GM21447 (cell line): ENCODE results near the gene ZNF618.
A peak's percentile ranks its signal among the peaks of the same experiment; 100 is the strongest.
"Not testable (repeated sequence)": the region's sequence is repeated elsewhere in the genome, so short reads cannot be mapped to it uniquely, and the experiment has no call there.

Experiments
- ATAC-seq: cut with Tn5 transposase; IDR thresholded peaks from one replicate; pipeline ENCODE4 v1.9.1; 2021; ENCODE audit not compliant: unreplicated experiment

ZNF618 gene

DNA sequence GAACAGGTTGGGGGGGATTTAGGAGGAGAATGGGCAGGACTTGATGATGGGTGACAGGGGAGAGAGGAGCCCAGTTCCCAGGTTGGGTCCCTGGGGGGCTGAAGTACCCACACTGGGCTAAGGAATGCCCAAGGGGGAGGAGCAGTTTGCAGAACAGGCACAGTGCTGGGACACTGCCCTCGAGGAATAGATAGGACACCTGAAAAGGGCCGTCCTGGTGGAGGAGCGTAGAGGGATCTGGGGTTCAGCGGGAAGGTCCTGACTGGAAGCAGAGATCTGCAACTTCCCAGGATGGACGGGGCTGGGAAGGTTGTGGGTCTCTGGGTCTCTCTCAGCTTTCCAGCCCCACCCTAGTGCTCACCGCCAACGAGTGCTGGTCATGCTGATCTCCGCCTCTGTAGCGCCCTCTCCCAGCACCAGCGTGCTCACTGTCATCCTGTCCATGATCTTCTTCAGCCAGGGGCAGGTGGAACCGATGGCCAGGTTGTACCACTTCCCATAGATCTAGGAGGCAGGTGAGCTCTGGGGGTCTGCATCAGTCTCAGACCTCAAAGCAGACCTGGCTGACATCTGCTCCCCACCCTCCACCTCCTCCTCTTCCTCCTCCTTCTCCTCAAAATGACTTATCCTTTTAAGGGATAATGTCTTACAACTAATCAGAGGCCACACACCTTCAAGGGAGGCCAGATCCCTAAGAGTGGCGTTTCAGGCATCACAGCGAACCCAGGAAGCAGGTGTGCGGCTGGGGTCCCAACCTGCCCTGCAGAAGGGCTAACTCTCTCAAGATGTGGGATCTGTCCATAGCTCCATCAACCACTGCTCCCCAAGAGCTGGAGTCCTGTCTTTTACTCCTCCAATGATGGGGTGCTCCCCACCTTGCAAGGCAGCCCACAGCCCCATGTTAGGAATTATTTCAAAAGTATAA lies 200.4 kb downstream of the ZNF618 start:
- no peak for ATAC-seq

DNA sequence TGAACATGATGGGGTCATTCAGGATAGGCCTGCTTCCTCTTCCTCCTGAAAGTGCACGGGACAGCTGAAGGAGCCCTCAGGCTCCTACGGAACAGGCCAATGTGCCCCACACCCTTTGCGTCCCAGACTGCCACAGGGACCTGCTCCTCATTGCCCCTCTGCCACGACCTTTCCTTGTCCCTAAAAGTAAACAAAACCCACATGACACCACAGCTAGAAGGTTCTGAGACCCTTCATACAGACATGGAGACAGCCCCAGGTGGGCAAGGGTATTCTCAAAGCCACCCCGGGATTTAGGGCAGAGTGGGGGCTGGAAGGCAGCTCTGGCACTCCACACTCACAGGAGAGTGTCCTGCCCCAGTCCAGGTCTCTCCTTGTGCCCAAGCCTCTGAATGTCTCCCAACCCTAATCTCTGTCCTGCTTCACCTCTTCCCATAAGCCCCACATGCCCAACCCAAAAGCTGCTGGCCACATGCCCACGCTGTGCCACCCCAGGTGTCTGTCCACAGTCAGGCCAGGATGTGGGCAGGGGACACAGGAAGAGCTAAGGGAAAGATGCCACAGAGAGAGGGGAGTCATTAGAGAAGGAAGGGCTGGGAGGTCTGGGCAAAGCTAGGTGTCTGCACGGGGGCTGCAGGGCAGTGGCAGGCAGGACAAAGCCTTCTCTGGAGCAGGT lies 201.2 kb downstream of the ZNF618 start:
- ATAC-seq, result no peak

DNA sequence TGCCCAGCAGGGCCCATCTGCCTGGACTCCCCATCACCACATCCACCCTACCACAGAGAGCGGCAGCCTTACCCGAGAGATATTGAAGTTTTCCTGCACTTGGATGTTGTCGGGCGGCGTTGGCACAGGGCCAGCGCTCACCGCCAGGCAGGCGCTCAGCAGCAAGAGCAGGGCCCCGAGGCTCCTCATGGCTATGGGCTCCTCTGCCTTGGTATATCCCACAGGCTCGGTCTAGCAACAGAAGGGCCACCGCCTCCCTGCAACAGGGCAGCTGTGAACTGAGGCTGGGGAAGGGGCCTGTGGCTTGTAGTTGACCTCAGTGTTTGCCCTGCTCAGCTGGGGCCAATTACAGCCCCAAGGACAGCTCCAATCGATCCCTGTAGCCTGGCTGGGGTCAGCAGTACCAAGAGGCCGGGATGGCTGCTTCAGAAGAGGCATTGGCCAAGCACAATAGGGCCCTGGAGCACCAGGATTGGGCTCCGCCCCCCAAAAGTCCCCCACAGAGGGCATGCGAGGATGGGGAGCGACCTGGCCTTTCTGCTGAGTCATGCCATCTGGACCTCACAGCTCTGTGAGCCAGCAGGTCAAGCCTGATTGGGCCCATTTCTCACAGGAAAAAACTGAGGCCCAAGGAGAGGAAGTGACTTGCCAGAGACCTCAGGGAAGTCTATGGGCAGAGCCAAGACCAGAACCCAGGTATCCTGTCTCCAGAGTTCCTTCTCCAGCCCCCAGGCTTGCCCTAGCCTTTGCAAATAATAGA lies 202.1 kb downstream of the ZNF618 start, which contains the start of gene AMBP:
Gene AMBP, minus strand, starts transcription at position 280 of the 760 bp plus-strand sequence. Its CDS starts 91 bp downstream, at position 189.
- ATAC-seq, result no peak

DNA sequence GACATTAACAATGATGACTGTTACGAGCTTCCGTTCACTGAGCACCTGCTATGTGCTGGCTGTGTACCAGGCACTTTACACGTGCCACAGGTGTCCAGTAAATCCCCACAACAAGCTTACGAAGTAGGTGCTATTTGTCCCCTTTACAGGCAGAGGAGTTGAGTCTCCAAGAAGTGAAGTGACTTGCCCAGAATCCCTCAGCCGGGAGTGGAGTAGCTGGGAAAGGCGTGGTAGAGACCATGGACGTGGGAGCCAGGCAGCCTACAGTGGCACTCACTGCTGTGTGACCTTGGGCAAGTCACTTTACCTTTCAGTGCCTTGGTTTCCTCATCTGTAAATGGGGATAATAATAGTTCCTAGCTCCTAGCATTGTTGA lies 202.7 kb downstream of the ZNF618 start:
- no peak for ATAC-seq

DNA sequence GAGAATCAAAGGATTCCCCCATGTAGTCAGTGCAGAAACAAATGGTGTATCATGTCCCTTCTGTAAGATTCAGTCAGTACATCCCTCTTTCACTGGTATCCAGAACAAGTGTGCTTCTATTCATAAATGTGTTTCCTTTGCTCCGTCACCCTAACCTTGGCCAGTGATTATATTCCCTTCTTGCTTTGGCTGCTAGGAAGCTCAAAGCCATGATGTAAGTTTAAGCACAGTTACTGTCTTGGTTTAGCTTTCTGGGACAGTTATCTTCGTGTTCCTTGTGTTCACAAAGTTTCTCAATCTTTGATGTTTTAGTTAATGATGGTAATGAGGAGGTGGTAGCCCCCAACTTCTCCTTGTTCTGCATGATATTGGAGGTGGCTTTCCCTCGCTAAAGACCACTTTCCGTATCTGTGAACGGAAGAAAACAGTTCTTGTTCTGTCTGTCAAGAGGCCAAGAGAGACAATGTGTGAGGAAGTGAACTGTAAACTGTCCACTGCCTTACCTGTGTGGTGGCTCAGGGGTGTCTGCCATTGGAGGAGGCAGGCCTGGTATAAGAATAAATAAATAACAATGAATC lies 204.2 kb downstream of the ZNF618 start:
- ATAC-seq, result no peak

DNA sequence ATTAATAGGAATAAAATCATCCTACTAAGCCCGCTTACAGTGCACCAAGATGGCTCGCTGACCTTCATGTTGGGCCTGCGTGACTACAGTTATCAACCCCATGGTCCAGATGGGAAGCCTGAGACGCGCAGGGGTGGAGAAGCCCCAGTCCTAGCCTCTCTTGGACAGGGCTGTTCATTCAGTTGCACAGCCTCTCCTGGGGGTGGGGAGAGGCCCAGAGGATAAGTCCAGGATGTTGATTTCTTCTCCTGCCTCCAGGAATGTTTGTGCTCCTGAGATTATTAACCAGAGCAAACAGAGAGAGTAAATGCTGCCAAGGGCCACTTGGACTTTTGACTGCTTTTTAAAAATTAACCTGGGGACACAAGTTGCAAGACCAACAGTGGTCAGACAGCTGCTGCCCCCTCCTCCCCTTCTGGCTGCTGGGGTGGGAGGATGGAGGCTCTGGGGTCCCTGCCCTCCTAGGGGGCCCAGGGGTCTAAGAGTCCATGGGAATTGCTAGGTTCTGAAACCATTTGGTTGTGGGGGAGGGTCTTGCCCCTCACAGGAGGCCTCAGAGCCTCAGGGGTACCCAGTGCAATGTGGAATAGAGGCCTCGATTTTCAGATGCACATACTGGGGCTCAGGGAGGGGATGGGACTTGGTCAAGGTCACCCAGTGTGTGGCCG lies 204.8 kb downstream of the ZNF618 start:
- ATAC-seq, result no peak

DNA sequence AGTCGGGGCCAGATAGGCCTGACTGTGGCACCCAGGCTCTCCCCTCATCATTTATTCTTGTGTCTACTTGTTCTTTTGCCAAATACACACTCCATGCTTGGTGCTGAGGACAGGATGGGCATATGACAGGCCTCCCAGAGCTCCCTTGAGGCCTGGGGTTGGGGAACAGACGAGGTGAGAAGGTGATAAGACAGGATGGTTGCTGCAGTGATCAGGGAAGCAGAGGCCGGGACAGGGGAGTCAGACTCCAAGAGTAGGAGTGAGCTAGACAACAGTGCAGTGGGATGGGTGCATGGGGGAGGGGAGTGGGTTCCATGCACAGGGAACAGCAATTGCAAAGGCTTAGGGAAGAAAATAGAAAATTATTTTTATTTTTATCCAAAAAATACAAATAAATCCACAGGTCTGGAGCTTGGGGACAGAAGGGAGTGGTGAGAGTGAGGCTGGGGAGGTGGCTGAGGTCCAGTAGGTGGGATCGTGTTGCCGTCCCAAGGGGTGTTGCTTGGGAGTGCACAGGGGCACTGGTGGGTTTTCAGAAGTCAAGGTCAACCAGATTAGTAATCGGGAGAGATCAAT lies 205.4 kb downstream of the ZNF618 start:
- ATAC-seq, result no peak

DNA sequence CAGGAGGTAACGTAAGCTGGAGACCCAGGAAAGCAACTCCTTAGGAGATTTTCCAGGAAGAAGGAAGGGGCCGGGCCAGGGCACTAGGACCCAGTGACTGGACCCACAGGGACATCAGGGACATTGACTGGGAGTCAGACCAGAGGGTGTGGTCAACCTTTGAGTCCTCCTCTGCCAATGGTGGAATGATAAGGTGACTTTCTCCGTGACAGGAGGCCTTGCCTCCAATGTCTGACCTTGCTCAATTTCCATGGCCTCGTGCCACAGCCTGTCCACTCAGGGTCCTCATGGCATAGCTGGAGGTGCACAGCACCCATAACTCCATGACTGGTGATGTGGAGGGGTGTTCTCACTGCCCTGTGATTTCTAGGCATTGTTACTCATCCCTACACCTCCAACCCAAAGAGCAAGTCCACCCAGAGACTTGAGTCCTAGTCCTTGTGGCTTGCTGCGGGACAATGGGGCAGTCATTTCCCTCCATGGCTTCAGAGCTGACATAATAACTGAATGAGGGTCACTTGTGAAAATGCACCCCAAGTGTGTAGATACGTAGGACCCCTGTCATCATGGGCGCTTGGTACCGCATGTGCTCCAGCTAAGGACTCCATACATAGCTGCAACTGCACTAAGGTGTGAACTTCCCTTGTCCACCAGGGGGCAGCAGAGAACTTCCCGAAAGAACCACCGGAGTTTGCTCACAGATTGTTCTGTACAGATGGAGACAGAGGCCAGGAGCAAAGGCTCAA lies 206.1 kb downstream of the ZNF618 start:
- peak; percentile 70 for ATAC-seq

DNA sequence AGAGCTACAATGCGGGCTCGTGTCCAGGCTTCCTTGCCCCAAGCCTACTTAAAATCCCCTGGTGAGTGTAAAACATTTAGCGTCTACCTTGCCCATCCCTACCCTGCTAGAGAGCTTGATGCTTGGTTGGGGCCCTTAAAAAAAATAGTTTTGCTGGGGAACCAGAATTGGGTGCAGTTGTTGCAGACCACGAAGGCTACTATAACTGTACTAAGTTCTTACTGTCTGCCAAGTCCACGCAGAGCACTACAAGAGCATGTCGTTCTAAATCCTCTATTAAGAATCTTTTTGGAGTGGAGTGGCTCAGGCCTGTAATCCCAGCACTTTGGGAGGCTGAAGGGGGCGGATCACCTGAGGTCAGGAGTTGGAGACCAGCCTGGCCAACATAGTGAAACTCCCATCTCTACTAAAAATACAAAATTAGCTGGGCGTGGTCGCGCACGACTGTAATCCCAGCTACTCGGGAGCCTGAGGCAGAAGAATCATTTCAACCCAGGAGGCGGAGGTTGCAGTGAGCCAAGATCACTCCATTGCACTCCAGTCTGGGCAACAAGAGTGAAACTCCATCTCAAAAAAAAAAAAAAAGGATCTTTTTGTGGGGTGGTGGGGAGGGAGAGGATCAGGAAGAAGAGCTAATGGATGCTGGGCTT lies 206.8 kb downstream of the ZNF618 start:
- not testable (repeated sequence) for ATAC-seq

DNA sequence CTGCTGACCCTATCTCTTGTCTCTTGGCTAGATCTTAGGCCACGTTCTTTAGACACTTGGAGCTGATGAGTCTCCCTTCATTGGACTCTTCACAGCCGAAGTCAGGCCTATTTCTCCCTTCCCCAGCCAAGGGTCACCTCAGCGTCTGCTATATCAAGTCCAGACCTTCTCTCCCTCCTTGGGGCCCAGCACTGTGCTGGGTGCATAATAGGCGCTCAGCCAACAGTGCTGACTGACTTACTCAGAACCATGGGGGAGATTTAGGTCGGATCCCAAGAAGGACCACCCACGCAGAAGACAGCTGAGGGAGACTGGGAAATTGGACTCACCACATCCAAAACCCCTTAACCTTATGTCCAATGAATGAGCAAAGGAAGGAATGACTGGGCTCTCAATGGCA lies 207.6 kb downstream of the ZNF618 start:
- ATAC-seq, result no peak

DNA sequence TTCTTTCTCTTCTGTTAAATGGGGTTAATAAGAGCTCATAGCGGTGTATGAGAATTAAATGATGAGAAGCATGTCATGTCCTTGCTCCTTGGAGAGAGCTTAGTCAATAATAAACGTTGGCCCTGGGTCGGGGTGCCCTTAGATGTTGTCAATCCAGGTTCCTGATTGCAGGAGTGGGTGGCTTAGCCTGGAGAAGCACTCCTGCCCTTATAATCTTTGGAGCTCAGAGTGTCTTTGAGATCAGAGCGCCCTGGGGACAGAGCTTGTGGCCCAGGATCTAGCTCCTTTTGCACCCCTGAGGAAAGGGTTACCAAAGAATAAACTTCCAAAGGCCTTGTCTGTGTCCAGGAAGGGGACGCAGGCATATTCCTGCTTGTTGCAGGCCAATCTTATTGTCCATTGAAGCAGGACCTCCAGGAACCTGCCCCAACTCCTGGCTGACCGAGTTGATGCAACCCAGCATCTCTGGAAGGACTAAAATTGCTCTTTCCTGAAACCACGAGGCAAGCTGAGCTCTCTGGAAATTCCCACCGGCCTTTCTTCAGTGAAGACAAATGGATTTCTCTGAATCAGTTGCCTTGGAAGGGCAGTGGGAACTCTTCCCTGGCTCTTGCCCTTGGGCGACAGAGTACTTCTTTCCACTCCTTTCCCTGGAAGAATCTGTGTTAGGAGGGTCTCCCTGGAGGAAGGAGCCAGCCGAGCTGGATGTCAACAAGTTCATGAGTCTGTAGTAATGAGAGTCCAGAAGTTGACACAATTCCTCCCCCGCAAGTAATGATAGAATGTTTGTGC lies 208.4 kb downstream of the ZNF618 start:
- no peak for ATAC-seq

DNA sequence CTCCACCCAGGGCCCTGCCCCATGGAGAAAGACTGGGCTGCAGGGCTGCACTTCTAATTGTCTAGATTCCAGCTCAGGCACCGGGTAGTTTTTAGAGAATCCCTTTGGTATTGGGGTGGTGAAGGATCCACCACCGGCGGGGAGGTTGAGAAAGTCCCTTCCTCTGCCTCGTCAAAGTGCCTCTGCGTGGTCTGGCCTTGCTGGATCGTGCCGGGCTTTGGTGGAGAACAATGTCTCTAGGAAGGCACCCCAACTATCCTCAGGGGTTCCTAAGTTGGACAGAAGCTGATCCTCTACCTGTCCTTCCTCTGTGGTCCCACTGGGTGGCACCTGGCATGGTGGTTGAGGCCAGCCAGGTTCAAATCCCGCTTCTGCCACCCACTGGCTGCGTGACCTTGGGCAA lies 209.3 kb downstream of the ZNF618 start:
- ATAC-seq, result no peak

DNA sequence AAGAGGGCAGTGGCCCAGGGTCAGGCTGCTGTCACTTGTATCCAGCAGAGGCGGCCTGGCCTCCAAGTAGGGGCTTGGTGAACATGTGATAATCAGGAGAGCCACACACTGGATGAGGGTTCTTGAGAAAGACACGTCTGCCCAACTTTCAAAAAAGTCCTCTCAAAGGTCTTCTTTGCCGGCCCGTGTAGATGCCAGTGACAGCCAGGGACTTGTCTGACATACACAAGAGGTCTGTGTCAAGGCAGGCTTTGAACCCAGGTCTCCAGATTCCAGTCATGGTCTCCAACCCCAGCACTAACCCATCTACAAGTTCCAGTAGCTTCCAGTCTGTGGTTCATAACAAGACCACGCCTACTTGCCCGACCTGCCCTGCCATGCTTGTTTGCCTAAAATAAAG lies 209.9 kb downstream of the ZNF618 start:
- ATAC-seq, result no peak

DNA sequence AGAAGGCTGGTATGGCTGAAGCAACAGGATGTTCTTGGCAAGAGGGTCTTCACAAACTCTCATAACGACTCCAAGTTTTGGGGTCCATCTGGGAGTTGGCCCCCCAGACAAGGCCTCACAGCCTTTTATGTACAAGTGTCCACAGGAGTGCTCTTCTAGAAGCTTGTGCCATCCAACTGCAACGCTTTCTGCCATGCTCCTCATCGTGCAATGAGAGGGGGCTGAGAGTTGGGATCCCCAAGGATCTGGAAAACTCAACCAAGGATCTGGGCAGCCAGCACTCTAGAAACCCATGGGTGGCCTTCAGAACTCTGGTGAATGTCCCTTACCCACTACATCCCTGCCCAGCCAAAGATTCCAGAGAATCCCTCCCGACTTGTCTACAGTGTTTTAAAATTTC lies 210.5 kb downstream of the ZNF618 start:
- no peak for ATAC-seq

DNA sequence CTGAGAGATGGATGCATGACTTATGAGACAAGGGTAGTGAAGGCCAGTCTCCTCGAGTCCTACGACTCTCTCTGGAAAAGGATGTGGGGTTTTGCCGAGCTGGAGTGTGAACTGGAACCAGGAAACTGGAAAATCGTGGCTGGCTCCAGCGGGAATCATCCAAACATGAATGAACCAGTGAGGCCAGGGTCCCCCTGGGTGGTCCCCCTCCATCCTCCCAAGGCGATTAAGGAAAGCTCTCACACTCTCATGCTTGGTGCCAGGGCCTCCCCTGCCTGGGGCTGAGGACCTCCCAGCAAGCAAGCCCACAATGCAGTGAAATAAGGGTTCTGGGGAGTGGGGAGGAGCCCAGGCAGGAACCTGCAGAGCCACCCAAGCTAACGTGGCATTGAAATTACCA lies 211.6 kb downstream of the ZNF618 start:
- no peak for ATAC-seq

DNA sequence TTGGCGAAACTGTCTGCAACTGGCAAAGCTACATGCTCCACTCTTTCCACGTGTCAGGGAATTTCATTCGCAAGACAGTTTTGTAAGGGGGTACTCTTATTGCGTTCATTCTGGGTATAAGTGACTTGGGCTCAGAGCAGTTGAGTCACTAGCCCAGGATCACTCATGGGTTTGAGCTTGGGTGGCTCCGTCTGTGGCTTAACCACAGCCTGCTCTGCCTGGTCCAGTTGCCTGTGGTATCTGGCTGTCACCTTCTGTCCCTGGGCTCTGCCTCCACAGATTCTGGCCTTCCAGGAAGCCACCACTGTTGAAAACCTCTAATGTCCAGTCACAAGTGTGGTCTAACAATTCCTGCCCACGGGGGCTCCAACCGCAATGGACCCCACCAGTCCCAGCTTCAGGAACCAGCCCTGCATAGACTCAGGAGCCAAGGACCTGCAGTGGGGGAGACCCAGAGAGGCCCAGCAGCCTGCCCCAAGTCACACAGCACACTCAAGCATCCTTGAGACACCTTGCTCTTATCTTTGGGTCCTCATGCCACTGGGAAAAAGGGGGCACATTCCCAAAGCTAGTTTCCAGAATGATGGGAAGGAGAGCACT lies 212.6 kb downstream of the ZNF618 start:
- no peak for ATAC-seq

DNA sequence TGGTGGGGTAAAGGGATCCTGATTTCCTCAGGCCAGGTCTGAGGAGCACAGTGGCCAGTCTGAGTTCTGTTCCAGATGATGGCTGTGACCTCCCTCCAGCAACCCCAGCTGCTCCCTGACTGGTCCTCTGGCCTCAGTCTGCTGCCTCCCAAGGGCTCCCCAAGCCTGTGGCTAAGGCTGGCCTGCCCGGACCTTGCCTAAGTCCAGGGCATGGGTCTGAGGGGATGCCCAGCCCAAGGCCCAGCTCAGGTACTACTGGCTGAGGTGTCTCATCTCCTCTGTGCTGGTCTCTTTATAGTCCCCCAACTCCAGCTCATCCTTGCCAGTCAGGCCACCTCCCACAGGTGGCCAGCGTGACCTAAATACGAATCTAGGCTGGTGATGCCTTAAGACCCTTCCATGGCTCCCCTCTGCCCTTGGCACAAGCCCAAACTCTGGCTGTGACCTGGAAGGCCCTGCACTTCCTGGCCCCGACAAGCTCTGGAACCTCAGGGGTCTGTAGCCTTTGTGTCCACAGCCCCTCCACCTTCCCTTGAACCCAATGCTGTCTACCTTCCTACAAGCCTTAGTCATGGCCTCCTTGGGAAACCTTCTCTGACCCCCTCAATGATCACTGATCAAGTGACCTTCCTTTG lies 213.2 kb downstream of the ZNF618 start:
- no peak for ATAC-seq
